Measurements from ENCODE around the gene ANK3. TPM values are rescaled to one million over a fixed set of nuclear protein-coding genes. Genes with fewer than 3 reads are reported as not detected.

ANK3 gene
- polyA plus RNA-seq, 1 donor from 2014 or later = 114 TPM

- no peak for TF ChIP-seq SMC3 (conservative IDR thresholded peaks at IDR 0.05; ENCODE audit: poor library complexity)
- TF ChIP-seq MXI1 (conservative IDR thresholded peaks at IDR 0.05; ENCODE audit: poor library complexity, severe bottlenecking) = no peak
These were observed 240.7 kb downstream of the ANK3 start (continued) for GRCh38 chr10:60149003-60149402.

DNA sequence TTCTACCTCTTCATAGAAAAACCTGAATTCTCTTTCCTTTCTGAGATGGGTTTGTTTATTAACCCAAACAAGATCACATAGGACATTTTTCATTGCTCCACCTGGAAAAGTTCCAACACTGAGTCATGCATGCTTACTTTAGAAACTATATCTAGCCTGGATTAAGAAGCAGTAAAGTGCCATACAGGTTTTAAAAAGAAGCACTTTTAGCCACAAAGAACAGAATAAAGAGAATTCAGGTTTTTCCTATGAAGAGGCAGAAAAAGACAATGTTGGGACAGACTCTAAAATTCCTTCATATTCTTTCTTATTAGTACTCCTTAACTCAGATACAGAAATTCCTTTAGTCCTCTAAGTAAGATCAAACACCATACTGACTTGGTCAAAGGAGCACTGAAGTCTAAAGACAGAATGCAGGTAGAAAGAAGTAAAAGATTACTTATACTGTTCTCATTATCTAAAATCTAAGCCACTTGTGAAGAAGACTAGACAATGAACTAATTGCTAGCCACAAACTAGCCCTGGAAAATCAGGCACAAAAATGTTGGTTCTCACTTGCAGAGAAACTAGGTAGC, 241.3 kb downstream of the ANK3 start:
- no peaks in the 10 kb centered on the region for H3K27me3 ChIP-seq (ENCODE audit: insufficient read depth, low read depth, low read length)
- no peak overlapping the region for H3K9ac ChIP-seq (ENCODE audit: low read length)
- no peaks in the 10 kb centered on the region for H3F3A ChIP-seq (ENCODE audit: insufficient read depth, low read length, poor library complexity, severe bottlenecking)
- no peak overlapping the region for H2AFZ ChIP-seq (ENCODE audit: low read depth, low read length)
- no peaks in the 10 kb centered on the region for H3K9me2 ChIP-seq (ENCODE audit: insufficient read depth, low read length)
- H3K36me3 ChIP-seq (ENCODE audit: insufficient read depth, low read length) = peaks cover 33% of the 10 kb centered on the region
- H3K79me2 ChIP-seq (replicated peaks; ENCODE audit: insufficient read depth, low read length) = no peaks in the 10 kb centered on the region
- TF ChIP-seq EP300 (conservative IDR thresholded peaks at IDR 0.05; ENCODE audit: poor library complexity, severe bottlenecking) (no peak), EZH2 (IDR thresholded peaks at IDR 0.05; ENCODE audit: borderline replicate concordance, insufficient read depth, low read length, poor library complexity, severe bottlenecking) (no peak), CTCF (IDR thresholded peaks at IDR 0.05; ENCODE audit: poor library complexity, severe bottlenecking) (no peak), TAF1 (IDR thresholded peaks at IDR 0.05; ENCODE audit: low read depth) (no peak), POLR2AphosphoS5 (IDR thresholded peaks at IDR 0.05) (no peak), MXI1 (conservative IDR thresholded peaks at IDR 0.05; ENCODE audit: poor library complexity, severe bottlenecking) (no peak), RAD21 (conservative IDR thresholded peaks at IDR 0.05) (no peak), SMC3 (conservative IDR thresholded peaks at IDR 0.05; ENCODE audit: poor library complexity) (no peak)
- TF ChIP-seq, protein P1, sequence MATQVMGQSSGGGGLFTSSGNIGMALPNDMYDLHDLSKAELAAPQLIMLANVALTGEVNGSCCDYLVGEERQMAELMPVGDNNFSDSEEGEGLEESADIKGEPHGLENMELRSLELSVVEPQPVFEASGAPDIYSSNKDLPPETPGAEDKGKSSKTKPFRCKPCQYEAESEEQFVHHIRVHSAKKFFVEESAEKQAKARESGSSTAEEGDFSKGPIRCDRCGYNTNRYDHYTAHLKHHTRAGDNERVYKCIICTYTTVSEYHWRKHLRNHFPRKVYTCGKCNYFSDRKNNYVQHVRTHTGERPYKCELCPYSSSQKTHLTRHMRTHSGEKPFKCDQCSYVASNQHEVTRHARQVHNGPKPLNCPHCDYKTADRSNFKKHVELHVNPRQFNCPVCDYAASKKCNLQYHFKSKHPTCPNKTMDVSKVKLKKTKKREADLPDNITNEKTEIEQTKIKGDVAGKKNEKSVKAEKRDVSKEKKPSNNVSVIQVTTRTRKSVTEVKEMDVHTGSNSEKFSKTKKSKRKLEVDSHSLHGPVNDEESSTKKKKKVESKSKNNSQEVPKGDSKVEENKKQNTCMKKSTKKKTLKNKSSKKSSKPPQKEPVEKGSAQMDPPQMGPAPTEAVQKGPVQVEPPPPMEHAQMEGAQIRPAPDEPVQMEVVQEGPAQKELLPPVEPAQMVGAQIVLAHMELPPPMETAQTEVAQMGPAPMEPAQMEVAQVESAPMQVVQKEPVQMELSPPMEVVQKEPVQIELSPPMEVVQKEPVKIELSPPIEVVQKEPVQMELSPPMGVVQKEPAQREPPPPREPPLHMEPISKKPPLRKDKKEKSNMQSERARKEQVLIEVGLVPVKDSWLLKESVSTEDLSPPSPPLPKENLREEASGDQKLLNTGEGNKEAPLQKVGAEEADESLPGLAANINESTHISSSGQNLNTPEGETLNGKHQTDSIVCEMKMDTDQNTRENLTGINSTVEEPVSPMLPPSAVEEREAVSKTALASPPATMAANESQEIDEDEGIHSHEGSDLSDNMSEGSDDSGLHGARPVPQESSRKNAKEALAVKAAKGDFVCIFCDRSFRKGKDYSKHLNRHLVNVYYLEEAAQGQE (IDR thresholded peaks at IDR 0.05; ENCODE audit: borderline replicate concordance) = no peak
- no peaks in the 10 kb centered on the region for H3K9me3 ChIP-seq (ENCODE audit: low read length)
- no peaks in the 10 kb centered on the region for H4K20me1 ChIP-seq (ENCODE audit: insufficient read depth)
- H3K27ac ChIP-seq (ENCODE audit: low read length) = no peak overlapping the region
- no peak overlapping the region for H3K4me3 ChIP-seq (ENCODE audit: low read length)
- no peak overlapping the region for H3K4me2 ChIP-seq (ENCODE audit: low read length)

DNA sequence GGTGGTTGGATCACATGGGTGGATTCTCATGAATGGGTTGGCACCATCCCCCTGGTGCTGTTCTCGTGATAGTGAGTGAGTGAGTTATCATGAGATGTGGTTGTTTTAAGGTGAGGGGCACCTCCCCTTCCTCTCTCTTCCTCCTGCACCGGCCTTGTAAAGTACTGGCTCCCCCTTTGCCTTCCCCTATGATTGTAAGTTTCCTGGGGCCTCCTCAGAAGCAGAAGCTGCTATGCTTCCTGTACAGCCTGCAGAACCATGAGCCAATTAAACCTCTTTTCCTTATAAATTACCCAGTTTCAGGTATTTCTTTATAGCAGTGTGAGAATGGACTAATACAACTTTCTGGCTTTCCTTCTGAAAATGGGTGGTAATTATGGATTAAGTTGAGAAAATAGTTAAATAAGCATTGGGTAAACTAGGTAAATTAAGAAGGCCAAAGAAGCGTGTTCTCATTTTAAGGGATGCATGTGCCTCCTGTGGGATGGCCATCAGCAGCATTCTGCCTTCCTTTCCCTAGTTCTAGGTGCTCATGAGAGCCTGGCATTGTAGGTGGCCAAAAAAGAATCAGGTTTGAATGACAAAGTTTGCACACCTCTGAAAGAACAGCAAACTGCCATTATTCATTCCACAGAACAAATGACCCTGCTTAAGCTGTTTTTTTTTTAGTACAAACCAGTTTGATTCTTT, 242.0 kb downstream of the ANK3 start:
- Histone ChIP-seq H3K4me2 (ENCODE audit: low read length) (no peak overlapping the region), H3K79me2 (replicated peaks; ENCODE audit: insufficient read depth, low read length) (no peaks in the 10 kb centered on the region), H2AFZ (ENCODE audit: low read depth, low read length) (no peak overlapping the region), H3K9me3 (ENCODE audit: low read length) (no peaks in the 10 kb centered on the region), H3K27ac (ENCODE audit: low read length) (no peak overlapping the region), H3K9me2 (ENCODE audit: insufficient read depth, low read length) (no peaks in the 10 kb centered on the region), H4K20me1 (ENCODE audit: insufficient read depth) (no peaks in the 10 kb centered on the region), H3K27me3 (ENCODE audit: insufficient read depth, low read depth, low read length) (no peaks in the 10 kb centered on the region), H3F3A (ENCODE audit: insufficient read depth, low read length, poor library complexity, severe bottlenecking) (no peaks in the 10 kb centered on the region), H3K4me3 (ENCODE audit: low read length) (no peak overlapping the region), H3K9ac (ENCODE audit: low read length) (no peak overlapping the region), H3K36me3 (ENCODE audit: insufficient read depth, low read length) (peaks cover 29% of the 10 kb centered on the region)
- TF ChIP-seq SMC3 (conservative IDR thresholded peaks at IDR 0.05; ENCODE audit: poor library complexity) = no peak
- TF ChIP-seq, protein P1 (IDR thresholded peaks at IDR 0.05; ENCODE audit: borderline replicate concordance) = no peak
- no peak for TF ChIP-seq EZH2 (IDR thresholded peaks at IDR 0.05; ENCODE audit: borderline replicate concordance, insufficient read depth, low read length, poor library complexity, severe bottlenecking)
- no peak for TF ChIP-seq TAF1 (IDR thresholded peaks at IDR 0.05; ENCODE audit: low read depth)
- TF ChIP-seq RAD21 (conservative IDR thresholded peaks at IDR 0.05) = no peak
- TF ChIP-seq MXI1 (conservative IDR thresholded peaks at IDR 0.05; ENCODE audit: poor library complexity, severe bottlenecking) = no peak
- no peak for TF ChIP-seq POLR2AphosphoS5 (IDR thresholded peaks at IDR 0.05)
